H9 (cell line): ENCODE data around the gene HNF1A. TPM values are rescaled to one million over a fixed set of nuclear protein-coding genes. Genes with fewer than 3 reads are reported as not detected.

Experiments
- DNase-seq: peaks from one replicate; pipeline ENCODE4 v3.0.0-alpha.2; 2017
- H2AFZ ChIP-seq: one replicate; pipeline ENCODE4 v1.6.1; 2013; ENCODE audit warnings: mild to moderate bottlenecking, low read length, control low read depth, moderate library complexity
- H2AK5ac ChIP-seq: 2 replicates; pipeline ENCODE4 v1.6.1; 2013; ENCODE audit warnings: low read length, control low read depth, mixed read lengths; ENCODE audit not compliant: insufficient read length
- H2BK120ac ChIP-seq: one replicate; pipeline ENCODE4 v1.6.1; 2013; ENCODE audit warnings: low read depth, mild to moderate bottlenecking, low read length, control low read depth, inconsistent platforms; ENCODE audit not compliant: poor library complexity, severe bottlenecking
- H2BK12ac ChIP-seq: 2 replicates; pipeline ENCODE4 v1.6.1; 2013; ENCODE audit warnings: low read length, control low read depth, mixed read lengths, low read depth; ENCODE audit not compliant: insufficient read length
- H2BK15ac ChIP-seq: 2 replicates; pipeline ENCODE4 v1.6.1; 2013; ENCODE audit warnings: low read depth, low read length, control low read depth
- H2BK20ac ChIP-seq: one replicate; pipeline ENCODE4 v1.6.1; 2013; ENCODE audit warnings: low read depth, mild to moderate bottlenecking, low read length, control low read depth, inconsistent platforms; ENCODE audit not compliant: poor library complexity, severe bottlenecking
- H2BK5ac ChIP-seq: 2 replicates; pipeline ENCODE4 v1.6.1; 2013; ENCODE audit warnings: low read length, control low read depth, mixed read lengths; ENCODE audit not compliant: insufficient read length
- H3K14ac ChIP-seq: 2 replicates; pipeline ENCODE4 v1.6.1; 2013; ENCODE audit warnings: low read length, control low read depth; ENCODE audit not compliant: insufficient read depth
- H3K18ac ChIP-seq: 2 replicates; pipeline ENCODE4 v1.6.1; 2013; ENCODE audit warnings: low read depth, mild to moderate bottlenecking, mixed read lengths, low read length, control low read depth; ENCODE audit not compliant: insufficient read length
- H3K23ac ChIP-seq: 2 replicates; pipeline ENCODE4 v1.6.1; 2013; ENCODE audit warnings: low read length, control low read depth, mixed read lengths, low read depth; ENCODE audit not compliant: insufficient read length
- H3K23me2 ChIP-seq: 2 replicates; pipeline ENCODE4 v1.6.1; 2013; ENCODE audit warnings: low read depth, mild to moderate bottlenecking, mixed read lengths, low read length, control low read depth; ENCODE audit not compliant: insufficient read length, poor library complexity, severe bottlenecking
- H3K27ac ChIP-seq: 2 replicates; pipeline ENCODE4 v1.5.1; 2013; ENCODE audit warnings: low read length, control low read depth, mixed read lengths, low read depth; ENCODE audit not compliant: insufficient read length
- H3K27me3 ChIP-seq: 2 replicates; pipeline ENCODE4 v1.6.1; 2013; ENCODE audit warnings: low read length, control low read depth, inconsistent platforms; ENCODE audit not compliant: insufficient read depth
- H3K4ac ChIP-seq: 2 replicates; pipeline ENCODE4 v1.6.1; 2013; ENCODE audit warnings: low read depth, mild to moderate bottlenecking, control low read depth, inconsistent platforms, low read length, moderate library complexity
- H3K4me1 ChIP-seq: 2 replicates; pipeline ENCODE4 v1.6.1; 2013; ENCODE audit warnings: low read length, control low read depth, inconsistent platforms; ENCODE audit not compliant: insufficient read depth
- H3K4me2 ChIP-seq: 2 replicates; pipeline ENCODE4 v1.6.1; 2013; ENCODE audit warnings: low read length, control low read depth, mixed read lengths; ENCODE audit not compliant: insufficient read length, insufficient read depth
- H3K56ac ChIP-seq: 2 replicates; pipeline ENCODE4 v1.6.1; 2013; ENCODE audit warnings: low read depth, mild to moderate bottlenecking, mixed read lengths, low read length, control low read depth; ENCODE audit not compliant: insufficient read length
- H3K79me1 ChIP-seq: 2 replicates; pipeline ENCODE4 v1.6.1; 2013; ENCODE audit warnings: low read depth, mild to moderate bottlenecking, moderate library complexity, low read length, control low read depth, inconsistent platforms; ENCODE audit not compliant: insufficient read depth, poor library complexity, severe bottlenecking
- H3K79me2 ChIP-seq: 2 replicates; pipeline ENCODE4 v1.6.1; 2013; ENCODE audit warnings: low read length, control low read depth, inconsistent platforms; ENCODE audit not compliant: insufficient read depth
- H3K9ac ChIP-seq: 2 replicates; pipeline ENCODE4 v1.6.1; 2013; ENCODE audit warnings: low read length, control low read depth, mixed read lengths; ENCODE audit not compliant: insufficient read length; ENCODE audit errors: extremely low read depth
- H3K9me3 ChIP-seq: one replicate; pipeline ENCODE4 v1.6.1; 2013; ENCODE audit warnings: low read depth, low read length, inconsistent platforms; ENCODE audit not compliant: control insufficient read depth
- H3T11ph ChIP-seq: one replicate; pipeline ENCODE4 v1.6.1; 2013; ENCODE audit warnings: mild to moderate bottlenecking, low read length, control low read depth, inconsistent platforms
- H4K20me1 ChIP-seq: one replicate; pipeline ENCODE4 v1.6.1; 2013; ENCODE audit not compliant: control insufficient read depth, insufficient read length, insufficient read depth
- H4K5ac ChIP-seq: 2 replicates; pipeline ENCODE4 v1.6.1; 2013; ENCODE audit warnings: low read depth, mild to moderate bottlenecking, mixed read lengths, low read length, control low read depth; ENCODE audit not compliant: insufficient read length
- H4K8ac ChIP-seq: replicated peaks from 2 replicates; pipeline ENCODE4 v1.6.1; 2013; ENCODE audit warnings: low read length, control low read depth, mixed read lengths, low read depth; ENCODE audit not compliant: insufficient read length
- H4K91ac ChIP-seq: 2 replicates; pipeline ENCODE4 v1.6.1; 2013; ENCODE audit warnings: low read depth, mild to moderate bottlenecking, moderate library complexity, mixed read lengths, low read length, control low read depth; ENCODE audit not compliant: insufficient read length
- H3K27ac Mint-ChIP-seq, 3 experiments: 2 replicates in 2 of 3; 3 replicates in 1 of 3; pipeline ENCODE4 v1.8.0; 2020 to 2021; ENCODE audit warnings: mixed read lengths in 3 of 3, mild to moderate bottlenecking in 1 of 3, moderate library complexity in 1 of 3
- H3K27me3 Mint-ChIP-seq: 2 replicates; pipeline ENCODE4 v1.8.0; 2021; ENCODE audit warnings: low read depth, mild to moderate bottlenecking, moderate library complexity, mixed read lengths
- H3K36me3 Mint-ChIP-seq, 3 experiments: 2 replicates in 2 of 3; 3 replicates in 1 of 3; pipeline ENCODE4 v1.8.0; 2020 to 2021; ENCODE audit warnings: low read depth in 3 of 3, mixed read lengths in 3 of 3; ENCODE audit not compliant: insufficient read depth in 1 of 3
- H3K4me1 Mint-ChIP-seq, 2 experiments: 2 replicates each; pipeline ENCODE4 v1.8.0; 2020; ENCODE audit warnings: mixed read lengths in 2 of 2
- H3K4me3 Mint-ChIP-seq, 2 experiments: 2 replicates in 1 of 2; 3 replicates in 1 of 2; pipeline ENCODE4 v1.8.0; 2020 to 2021; ENCODE audit warnings: mild to moderate bottlenecking in 2 of 2, mixed read lengths in 2 of 2, moderate library complexity in 1 of 2
- H3K9me3 Mint-ChIP-seq, 2 experiments: 2 replicates in 1 of 2; 3 replicates in 1 of 2; pipeline ENCODE4 v1.8.0; 2020; ENCODE audit warnings: mild to moderate bottlenecking in 2 of 2, mixed read lengths in 2 of 2, moderate library complexity in 1 of 2
- WGBS: extraction: QIAGEN DNeasy Blood & Tissue Kit; methylation state at CpG from one replicate; pipeline ENCODE4 v1.1.7; 2013; ENCODE audit warnings: missing lambda C conversion rate, low lambda C conversion rate, mixed read lengths; ENCODE audit not compliant: insufficient read length; ENCODE audit errors: extremely low coverage; 5-methylcytosine and 5-hydroxymethylcytosine counted together
- total RNA-seq: library from RNA; stranded (reverse); gene quantifications from 2 replicates; pipeline ENCODE4 v1.2.1, GENCODE V29; 2021
- TF ChIP-seq, protein P1 (sequence below): fragments of 200-600 bp; sonication (generic); conservative IDR thresholded peaks from 3 replicates; pipeline ENCODE4 v1.8.0; 2021; ENCODE audit warnings: antibody characterized with exemption, mild to moderate bottlenecking

HNF1A gene
- total RNA-seq, 1 experiment from 2014 or later = not detected

DNA sequence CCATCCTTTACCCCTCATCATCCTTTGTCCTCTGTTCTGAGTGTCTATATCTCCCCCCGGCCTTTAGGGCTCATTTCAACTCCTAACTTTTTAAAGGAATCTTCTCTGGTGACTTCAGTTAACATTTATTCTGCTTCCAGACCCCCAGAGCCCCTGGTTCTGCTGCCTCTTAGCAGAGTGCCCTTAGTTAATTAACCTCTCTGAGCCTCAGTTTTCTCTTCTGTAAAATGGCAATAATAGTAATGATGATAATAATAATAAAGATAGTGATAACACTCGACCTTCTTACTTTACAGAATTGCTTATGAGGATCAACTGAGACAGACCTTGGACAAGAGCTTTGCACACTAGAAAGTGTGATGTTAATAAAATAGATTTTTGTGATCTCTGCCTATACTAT, 44.4 kb downstream of the HNF1A start:
- H3K27me3 Mint-ChIP-seq = peaks cover 2% of the 10 kb centered on the region
- no peak overlapping the region for H2BK12ac ChIP-seq
- H3K9ac ChIP-seq = no peak overlapping the region
- H4K8ac ChIP-seq = no peak overlapping the region
- no peak overlapping the region for H4K91ac ChIP-seq
- H3T11ph ChIP-seq = no peak overlapping the region
- no peak overlapping the region for H2BK5ac ChIP-seq
- H2BK15ac ChIP-seq = no peak overlapping the region
- no CpG with 5 or more reads among the region's 2 CpGs for WGBS
- no peaks in the 10 kb centered on the region for H3K79me1 ChIP-seq
- no peak overlapping the region for H3K4me2 ChIP-seq
- no peak overlapping the region for H3K4me3 Mint-ChIP-seq
- H3K27ac Mint-ChIP-seq = no peak overlapping the region
- H3K18ac ChIP-seq = no peak overlapping the region
- no peaks in the 10 kb centered on the region for H3K4me1 ChIP-seq
- no peak overlapping the region for H3K23ac ChIP-seq
- H3K27ac ChIP-seq = no peak overlapping the region
- TF ChIP-seq, protein P1, sequence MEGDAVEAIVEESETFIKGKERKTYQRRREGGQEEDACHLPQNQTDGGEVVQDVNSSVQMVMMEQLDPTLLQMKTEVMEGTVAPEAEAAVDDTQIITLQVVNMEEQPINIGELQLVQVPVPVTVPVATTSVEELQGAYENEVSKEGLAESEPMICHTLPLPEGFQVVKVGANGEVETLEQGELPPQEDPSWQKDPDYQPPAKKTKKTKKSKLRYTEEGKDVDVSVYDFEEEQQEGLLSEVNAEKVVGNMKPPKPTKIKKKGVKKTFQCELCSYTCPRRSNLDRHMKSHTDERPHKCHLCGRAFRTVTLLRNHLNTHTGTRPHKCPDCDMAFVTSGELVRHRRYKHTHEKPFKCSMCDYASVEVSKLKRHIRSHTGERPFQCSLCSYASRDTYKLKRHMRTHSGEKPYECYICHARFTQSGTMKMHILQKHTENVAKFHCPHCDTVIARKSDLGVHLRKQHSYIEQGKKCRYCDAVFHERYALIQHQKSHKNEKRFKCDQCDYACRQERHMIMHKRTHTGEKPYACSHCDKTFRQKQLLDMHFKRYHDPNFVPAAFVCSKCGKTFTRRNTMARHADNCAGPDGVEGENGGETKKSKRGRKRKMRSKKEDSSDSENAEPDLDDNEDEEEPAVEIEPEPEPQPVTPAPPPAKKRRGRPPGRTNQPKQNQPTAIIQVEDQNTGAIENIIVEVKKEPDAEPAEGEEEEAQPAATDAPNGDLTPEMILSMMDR = no peak
- H3K4ac ChIP-seq = no peak overlapping the region
- no peak overlapping the region for H2AFZ ChIP-seq
- H3K14ac ChIP-seq = no peak overlapping the region
- no peaks in the 10 kb centered on the region for H3K9me3 Mint-ChIP-seq
- no peak for DNase-seq
- no peaks in the 10 kb centered on the region for H3K27me3 ChIP-seq
- H4K20me1 ChIP-seq = no peaks in the 10 kb centered on the region
- H3K79me2 ChIP-seq = no peaks in the 10 kb centered on the region
- H3K9me3 ChIP-seq = no peaks in the 10 kb centered on the region
- H4K5ac ChIP-seq = no peak overlapping the region
- H2BK20ac ChIP-seq = no peak overlapping the region
- H3K4me1 Mint-ChIP-seq = no peaks in the 10 kb centered on the region
- H2BK120ac ChIP-seq = no peak overlapping the region
- H3K56ac ChIP-seq = no peak overlapping the region
- H2AK5ac ChIP-seq = no peak overlapping the region
- no peaks in the 10 kb centered on the region for H3K23me2 ChIP-seq
- no peaks in the 10 kb centered on the region; a peak in 1 of 7 replicates for H3K36me3 Mint-ChIP-seq
